HepG2 (cell line): ENCODE results near the gene CCDC88C. TPM values are rescaled to one million over a fixed set of nuclear protein-coding genes. Genes with fewer than 3 reads are reported as not detected.

Source experiments
- ADNP ChIP-seq: sonication (generic); formaldehyde crosslinking; IDR thresholded peaks from 2 replicates; pipeline ENCODE4 v1.4.0; 2020; ENCODE audit warnings: missing genetic modification reagents
- DDIT3 ChIP-seq: sonication (generic); formaldehyde crosslinking; IDR thresholded peaks from 2 replicates; pipeline ENCODE4 v1.4.0; 2020; ENCODE audit warnings: mild to moderate bottlenecking, missing genetic modification reagents
- DNMT1 ChIP-seq: sonication (generic); formaldehyde crosslinking; IDR thresholded peaks from 2 replicates; pipeline ENCODE4 v1.5.1; 2020; ENCODE audit warnings: mild to moderate bottlenecking, missing genetic modification reagents
- DR1 ChIP-seq: sonication (generic); formaldehyde crosslinking; IDR thresholded peaks from 2 replicates; pipeline ENCODE4 v1.8.0; 2021; ENCODE audit warnings: mild to moderate bottlenecking, missing genetic modification reagents, inconsistent platforms
- ESRRA ChIP-seq: sonication (generic); formaldehyde crosslinking; IDR thresholded peaks from 2 replicates; pipeline ENCODE4 v1.5.1; 2020; ENCODE audit warnings: mild to moderate bottlenecking, low read depth, missing genetic modification reagents
- MLXIP ChIP-seq: sonication (generic); formaldehyde crosslinking; IDR thresholded peaks from 2 replicates; pipeline ENCODE4 v1.9.0; 2021; ENCODE audit warnings: missing genetic modification reagents, borderline replicate concordance
- MTA3 ChIP-seq: sonication (generic); formaldehyde crosslinking; IDR thresholded peaks from 2 replicates; pipeline ENCODE4 v1.4.0; 2020; ENCODE audit warnings: missing genetic modification reagents
- MXI1 ChIP-seq: IDR thresholded peaks from 3 replicates; pipeline ENCODE4 v1.6.1; 2012; ENCODE audit warnings: low read depth, low read length, inconsistent platforms, borderline replicate concordance
- MYPOP ChIP-seq: sonication (generic); formaldehyde crosslinking; IDR thresholded peaks from 2 replicates; pipeline ENCODE4 v1.8.1; 2023; ENCODE audit warnings: mild to moderate bottlenecking, moderate library complexity, missing genetic modification reagents
- NR1H2 ChIP-seq: sonication (generic); formaldehyde crosslinking; IDR thresholded peaks from 2 replicates; pipeline ENCODE4 v1.8.1; 2022; ENCODE audit warnings: low read depth, missing genetic modification reagents, borderline replicate concordance
- POLR2AphosphoS2 ChIP-seq: IDR thresholded peaks from 2 replicates; pipeline ENCODE4 v1.6.1; 2011; ENCODE audit warnings: low read depth, low read length, improper control_type of control experiment
- RCOR2 ChIP-seq: IDR thresholded peaks from 2 replicates; pipeline ENCODE4 v1.6.1; 2016; ENCODE audit warnings: missing biosample characterization, missing genetic modification reagents
- TBX2 ChIP-seq: sonication (generic); formaldehyde crosslinking; IDR thresholded peaks from 2 replicates; pipeline ENCODE4 v1.5.0; 2020; ENCODE audit warnings: missing genetic modification reagents, mild to moderate bottlenecking, borderline replicate concordance
- THAP8 ChIP-seq: sonication (generic); formaldehyde crosslinking; IDR thresholded peaks from 2 replicates; pipeline ENCODE4 v1.5.1; 2020; ENCODE audit warnings: missing genetic modification reagents, mild to moderate bottlenecking, borderline replicate concordance
- THAP9 ChIP-seq: sonication (generic); formaldehyde crosslinking; IDR thresholded peaks from 2 replicates; pipeline ENCODE4; 2020; ENCODE audit warnings: missing genetic modification reagents, mild to moderate bottlenecking, borderline replicate concordance
- TRIM22 ChIP-seq: fragments of 450-650 bp; IDR thresholded peaks from 2 replicates; pipeline ENCODE4 v1.6.1; 2017
- TSC22D2 ChIP-seq: sonication (generic); formaldehyde crosslinking; IDR thresholded peaks from 2 replicates; pipeline ENCODE4 v1.5.1; 2020; ENCODE audit warnings: missing genetic modification reagents, mild to moderate bottlenecking, borderline replicate concordance
- ZNF326 ChIP-seq: sonication (generic); formaldehyde crosslinking; IDR thresholded peaks from 2 replicates; pipeline ENCODE4 v1.4.0; 2020; ENCODE audit warnings: missing genetic modification reagents, borderline replicate concordance
- ZNF484 ChIP-seq: sonication (generic); formaldehyde crosslinking; IDR thresholded peaks from 2 replicates; pipeline ENCODE4 v1.5.1; 2020; ENCODE audit warnings: mild to moderate bottlenecking, low read depth, missing genetic modification reagents, borderline replicate concordance
- ZNF790 ChIP-seq: sonication (generic); formaldehyde crosslinking; IDR thresholded peaks from 2 replicates; pipeline ENCODE4 v1.8.0; 2022; ENCODE audit warnings: missing genetic modification reagents, mild to moderate bottlenecking, borderline replicate concordance
- polyA plus RNA-seq, 8 experiments: library from polyadenylated mRNA; depleted of rRNA in 3 of 8; stranded (reverse) in 7 of 8; unstranded in 1 of 8; fragments of >200 nt; fragmentation: Illumina TruSeq in 4 of 8; extraction: Trizol in 4 of 8; gene quantifications; 2 replicates each; pipeline versions ENCODE4 v1.2.1 to v1.2.3, GENCODE V29; 2011 to 2016; ENCODE audit warnings: low read depth in 4 of 8, missing spikeins in 1 of 8, mixed read lengths in 1 of 8; ENCODE audit not compliant: insufficient read depth in 1 of 8
- total RNA-seq, 5 experiments: library from RNA; depleted of rRNA; stranded (reverse); fragments of >200 nt; fragmentation: Illumina TruSeq; extraction: Trizol; gene quantifications; 2 replicates each; pipeline ENCODE4 v1.2.3, GENCODE V29; 2016; ENCODE audit warnings: low read depth in 1 of 5

CCDC88C gene
- total and polyA plus RNA-seq, 2 of the 13 experiments (the other 11 are each of a cell fraction or from before 2014, with no cell fraction given), result 3.6 to 11.7 TPM

- TF ChIP-seq TBX2 (no peak), ESRRA (CRISPR knock-in tag) (no peak), DDIT3 (CRISPR knock-in tag) (no peak), THAP9 (CRISPR knock-in tag) (0 out of 2 replicates have a peak, but pooled peaks have one; percentile 21), DR1 (CRISPR knock-in tag) (no peak), THAP8 (CRISPR knock-in tag) (no peak), ZNF484 (no peak), MYPOP (CRISPR knock-in tag) (no peak), NR1H2 (CRISPR knock-in tag) (no peak), MTA3 (no peak), ZNF790 (CRISPR knock-in tag) (no peak), ADNP (CRISPR knock-in tag) (no peak), RCOR2 (CRISPR knock-in tag) (no peak), ZNF326 (no peak), POLR2AphosphoS2 (no peak), MLXIP (no peak), TSC22D2 (CRISPR knock-in tag) (no peak), DNMT1 (CRISPR knock-in tag) (no peak), TRIM22 (no peak), MXI1 (no peak)
Observed at GRCh38 chr14:91332171-91332985, 85.2 kb downstream of the CCDC88C start (continued).
